Measurements from ENCODE around the gene IRF4.

DNA sequence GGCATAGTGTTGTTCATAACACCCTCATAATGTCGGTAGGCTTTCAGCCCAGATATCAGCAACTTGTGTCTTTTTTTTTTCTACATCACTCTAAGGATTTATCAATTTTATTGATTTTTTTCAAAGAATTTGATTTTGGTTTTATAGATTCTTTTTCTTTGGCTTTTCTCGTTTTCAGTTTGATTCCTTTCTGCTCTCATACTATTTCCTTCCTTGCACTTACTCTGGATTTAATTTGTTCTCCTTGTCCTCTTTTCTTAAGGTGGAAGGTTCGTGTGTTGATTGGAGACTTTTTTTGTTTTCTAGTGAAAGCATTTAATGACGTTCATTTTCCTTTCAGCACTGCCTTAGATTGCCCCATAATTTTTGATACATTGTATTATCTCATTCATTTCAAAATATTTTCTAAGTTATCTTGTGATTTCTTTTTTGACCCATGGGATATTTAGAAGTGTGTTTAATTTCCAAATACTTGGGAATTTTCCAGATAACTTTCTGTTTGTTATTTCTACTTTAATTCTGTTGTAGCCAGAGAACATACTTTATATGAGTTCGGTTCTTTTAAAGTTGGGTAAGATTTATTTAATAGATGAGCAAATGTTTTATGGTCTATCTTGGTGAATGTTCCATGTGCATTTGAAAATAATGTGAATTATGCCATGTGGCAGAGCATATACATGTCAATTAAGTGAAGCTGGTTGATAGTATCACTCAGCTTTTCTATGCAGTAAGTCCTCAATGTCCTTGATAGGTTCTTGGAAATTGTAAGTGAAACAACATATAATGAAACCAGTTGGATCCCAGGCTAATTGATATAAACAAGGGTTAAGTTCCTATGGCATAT lies 62.8 kb downstream of the IRF4 start:
- TF ChIP-seq, protein P1, sequence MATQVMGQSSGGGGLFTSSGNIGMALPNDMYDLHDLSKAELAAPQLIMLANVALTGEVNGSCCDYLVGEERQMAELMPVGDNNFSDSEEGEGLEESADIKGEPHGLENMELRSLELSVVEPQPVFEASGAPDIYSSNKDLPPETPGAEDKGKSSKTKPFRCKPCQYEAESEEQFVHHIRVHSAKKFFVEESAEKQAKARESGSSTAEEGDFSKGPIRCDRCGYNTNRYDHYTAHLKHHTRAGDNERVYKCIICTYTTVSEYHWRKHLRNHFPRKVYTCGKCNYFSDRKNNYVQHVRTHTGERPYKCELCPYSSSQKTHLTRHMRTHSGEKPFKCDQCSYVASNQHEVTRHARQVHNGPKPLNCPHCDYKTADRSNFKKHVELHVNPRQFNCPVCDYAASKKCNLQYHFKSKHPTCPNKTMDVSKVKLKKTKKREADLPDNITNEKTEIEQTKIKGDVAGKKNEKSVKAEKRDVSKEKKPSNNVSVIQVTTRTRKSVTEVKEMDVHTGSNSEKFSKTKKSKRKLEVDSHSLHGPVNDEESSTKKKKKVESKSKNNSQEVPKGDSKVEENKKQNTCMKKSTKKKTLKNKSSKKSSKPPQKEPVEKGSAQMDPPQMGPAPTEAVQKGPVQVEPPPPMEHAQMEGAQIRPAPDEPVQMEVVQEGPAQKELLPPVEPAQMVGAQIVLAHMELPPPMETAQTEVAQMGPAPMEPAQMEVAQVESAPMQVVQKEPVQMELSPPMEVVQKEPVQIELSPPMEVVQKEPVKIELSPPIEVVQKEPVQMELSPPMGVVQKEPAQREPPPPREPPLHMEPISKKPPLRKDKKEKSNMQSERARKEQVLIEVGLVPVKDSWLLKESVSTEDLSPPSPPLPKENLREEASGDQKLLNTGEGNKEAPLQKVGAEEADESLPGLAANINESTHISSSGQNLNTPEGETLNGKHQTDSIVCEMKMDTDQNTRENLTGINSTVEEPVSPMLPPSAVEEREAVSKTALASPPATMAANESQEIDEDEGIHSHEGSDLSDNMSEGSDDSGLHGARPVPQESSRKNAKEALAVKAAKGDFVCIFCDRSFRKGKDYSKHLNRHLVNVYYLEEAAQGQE (tag by site-specific recombination; IDR thresholded peaks at IDR 0.05), result no peak
- no peak for TF ChIP-seq ZNF423 (tag by site-specific recombination; IDR thresholded peaks at IDR 0.05)
- TF ChIP-seq, protein P2, sequence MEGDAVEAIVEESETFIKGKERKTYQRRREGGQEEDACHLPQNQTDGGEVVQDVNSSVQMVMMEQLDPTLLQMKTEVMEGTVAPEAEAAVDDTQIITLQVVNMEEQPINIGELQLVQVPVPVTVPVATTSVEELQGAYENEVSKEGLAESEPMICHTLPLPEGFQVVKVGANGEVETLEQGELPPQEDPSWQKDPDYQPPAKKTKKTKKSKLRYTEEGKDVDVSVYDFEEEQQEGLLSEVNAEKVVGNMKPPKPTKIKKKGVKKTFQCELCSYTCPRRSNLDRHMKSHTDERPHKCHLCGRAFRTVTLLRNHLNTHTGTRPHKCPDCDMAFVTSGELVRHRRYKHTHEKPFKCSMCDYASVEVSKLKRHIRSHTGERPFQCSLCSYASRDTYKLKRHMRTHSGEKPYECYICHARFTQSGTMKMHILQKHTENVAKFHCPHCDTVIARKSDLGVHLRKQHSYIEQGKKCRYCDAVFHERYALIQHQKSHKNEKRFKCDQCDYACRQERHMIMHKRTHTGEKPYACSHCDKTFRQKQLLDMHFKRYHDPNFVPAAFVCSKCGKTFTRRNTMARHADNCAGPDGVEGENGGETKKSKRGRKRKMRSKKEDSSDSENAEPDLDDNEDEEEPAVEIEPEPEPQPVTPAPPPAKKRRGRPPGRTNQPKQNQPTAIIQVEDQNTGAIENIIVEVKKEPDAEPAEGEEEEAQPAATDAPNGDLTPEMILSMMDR (tag by site-specific recombination; IDR thresholded peaks at IDR 0.05), result no peak
- no peak for TF ChIP-seq ZNF830 (tag by site-specific recombination; IDR thresholded peaks at IDR 0.05; ENCODE audit: low read depth)
- no peak for TF ChIP-seq MYNN (tag by site-specific recombination; IDR thresholded peaks at IDR 0.05; ENCODE audit: borderline replicate concordance)
- TF ChIP-seq ZNF785 (tag by site-specific recombination; IDR thresholded peaks at IDR 0.05), result no peak
